T1000 (cell line): ENCODE measurements around the gene NADK2.
"Not testable (repeated sequence)": the region's sequence is repeated elsewhere in the genome, so short reads cannot be mapped to it uniquely, and the experiment has no call there.

Experiments
- DNase-seq: peaks from one replicate; lab custom pipeline; 2025; ENCODE audit warnings: mixed read lengths; lab: John Stamatoyannopoulos, UW

Gene NADK2

GRCh38 chr5:36206913-36207312 is 34.8 kb downstream of the NADK2 start:
- DNase-seq, result no peak

- DNase-seq, result no peak
Observed at GRCh38 chr5:36205329-36205728, 36.4 kb downstream of the NADK2 start.

GRCh38 chr5:36202521-36202961 is 39.2 kb downstream of the NADK2 start:
- no peak for DNase-seq

- DNase-seq, result no peak
Observed at GRCh38 chr5:36200513-36200912, 41.2 kb downstream of the NADK2 start.

- DNase-seq, result no peak
Observed at GRCh38 chr5:36199620-36200019, 42.1 kb downstream of the NADK2 start.

- not testable (repeated sequence) for DNase-seq
Observed at GRCh38 chr5:36198783-36199182, 42.9 kb downstream of the NADK2 start.

- no peak for DNase-seq
Observed at GRCh38 chr5:36198281-36198680, 43.4 kb downstream of the NADK2 start.

- DNase-seq, result no peak
Observed at GRCh38 chr5:36193746-36194145, 48.0 kb downstream of the NADK2 start.

GRCh38 chr5:36184408-36184807 is 57.3 kb downstream of the NADK2 start:
- DNase-seq, result not testable (repeated sequence)

- no peak for DNase-seq
Observed at GRCh38 chr5:36181774-36182173, 60.0 kb downstream of the NADK2 start.

- DNase-seq, result no peak
Observed at GRCh38 chr5:36180556-36181350, 61.0 kb downstream of the NADK2 start.

- DNase-seq, result no peak
Observed at GRCh38 chr5:36179950-36180349, 61.8 kb downstream of the NADK2 start.

- no peak for DNase-seq
Observed at GRCh38 chr5:36178524-36178890, 63.2 kb downstream of the NADK2 start.

GRCh38 chr5:36177715-36178523 is 63.8 kb downstream of the NADK2 start:
- DNase-seq, result no peak

GRCh38 chr5:36177154-36177553 is 64.6 kb downstream of the NADK2 start:
- DNase-seq, result no peak

- no peak for DNase-seq
Observed at GRCh38 chr5:36175043-36175442, 66.7 kb downstream of the NADK2 start.

- no peak for DNase-seq
Observed at GRCh38 chr5:36174119-36174518, 67.6 kb downstream of the NADK2 start.

- no peak for DNase-seq
Observed at GRCh38 chr5:36173426-36173825, 68.3 kb downstream of the NADK2 start.

- DNase-seq, result no peak
Observed at GRCh38 chr5:36172599-36172998, 69.1 kb downstream of the NADK2 start.

- DNase-seq, result no peak
Observed at GRCh38 chr5:36170832-36171424, 70.8 kb downstream of the NADK2 start.

- no peak for DNase-seq
Observed at GRCh38 chr5:36168737-36169136, 73.0 kb downstream of the NADK2 start.

- DNase-seq, result no peak
Observed at GRCh38 chr5:36164461-36164860, 77.3 kb downstream of the NADK2 start.
